Renal cortex interstitium (tissue), 11 donors: ENCODE measurements around the gene CYB5A. TPM values are rescaled to one million over a fixed set of nuclear protein-coding genes. Genes with fewer than 3 reads are reported as not detected.

Experiments used
- DNase-seq, 11 donors: peaks; one replicate each; pipeline ENCODE4 v3.0.0-alpha.2; 2013; ENCODE audit warnings: low read depth in 9 of 11, low spot score in 4 of 11; ENCODE audit errors: extremely low read depth in 1 of 11
- polyA plus RNA-seq, 3 donors: library from polyadenylated mRNA; unstranded; fragments of 120-200 nt; gene quantifications; one replicate each; pipeline ENCODE4 v1.2.1, GENCODE V29; 2013; ENCODE audit not compliant: insufficient read length in 3 of 3

CYB5A gene
- polyA plus RNA-seq, 3 donors = 263 to 275 (median 275) TPM

DNA sequence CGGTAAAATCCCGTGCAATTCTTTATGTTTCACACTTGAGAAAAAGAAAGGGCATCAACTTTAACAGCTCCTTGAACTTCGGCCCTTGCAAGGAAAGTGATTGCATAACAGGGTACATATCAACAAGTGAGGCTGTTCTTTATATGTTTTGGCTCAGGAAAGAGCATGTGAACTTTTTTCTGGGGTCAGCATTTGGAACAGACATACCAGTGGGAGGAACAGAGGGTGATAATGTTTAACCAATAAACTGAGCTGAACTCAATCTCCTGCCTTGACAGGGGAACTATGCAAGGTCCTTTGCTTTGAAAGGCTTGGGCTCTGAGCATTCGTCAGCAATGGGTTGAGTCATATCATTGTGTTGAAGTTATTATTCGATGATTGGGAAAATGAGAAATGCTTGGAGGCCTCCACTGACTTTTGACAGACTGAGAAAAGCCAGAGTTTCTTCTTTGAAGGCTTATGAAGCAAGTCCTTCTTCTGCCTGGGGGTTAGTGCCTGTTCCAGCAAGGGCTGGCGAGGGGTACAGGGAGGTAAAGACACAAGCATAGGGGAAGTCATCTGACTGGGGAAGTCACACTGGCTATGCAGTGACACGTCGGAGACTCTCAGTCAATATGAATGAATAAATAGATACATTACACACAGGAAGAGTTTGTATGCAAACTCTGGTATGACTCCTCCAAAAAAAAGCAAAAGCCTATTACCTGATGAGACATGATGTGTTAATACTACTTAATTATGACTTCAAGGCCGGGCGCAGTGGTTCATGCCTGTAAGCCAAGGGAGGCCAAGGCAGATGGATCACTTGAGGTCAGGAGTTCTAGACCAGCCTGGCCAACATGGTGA is 57.2 kb downstream of the CYB5A start:
- DNase-seq = peak in 2 of 11 donors; percentile 45 to 57

GRCh38 chr18:74233933-74234325 is 57.8 kb downstream of the CYB5A start:
- no peak for DNase-seq

DNA sequence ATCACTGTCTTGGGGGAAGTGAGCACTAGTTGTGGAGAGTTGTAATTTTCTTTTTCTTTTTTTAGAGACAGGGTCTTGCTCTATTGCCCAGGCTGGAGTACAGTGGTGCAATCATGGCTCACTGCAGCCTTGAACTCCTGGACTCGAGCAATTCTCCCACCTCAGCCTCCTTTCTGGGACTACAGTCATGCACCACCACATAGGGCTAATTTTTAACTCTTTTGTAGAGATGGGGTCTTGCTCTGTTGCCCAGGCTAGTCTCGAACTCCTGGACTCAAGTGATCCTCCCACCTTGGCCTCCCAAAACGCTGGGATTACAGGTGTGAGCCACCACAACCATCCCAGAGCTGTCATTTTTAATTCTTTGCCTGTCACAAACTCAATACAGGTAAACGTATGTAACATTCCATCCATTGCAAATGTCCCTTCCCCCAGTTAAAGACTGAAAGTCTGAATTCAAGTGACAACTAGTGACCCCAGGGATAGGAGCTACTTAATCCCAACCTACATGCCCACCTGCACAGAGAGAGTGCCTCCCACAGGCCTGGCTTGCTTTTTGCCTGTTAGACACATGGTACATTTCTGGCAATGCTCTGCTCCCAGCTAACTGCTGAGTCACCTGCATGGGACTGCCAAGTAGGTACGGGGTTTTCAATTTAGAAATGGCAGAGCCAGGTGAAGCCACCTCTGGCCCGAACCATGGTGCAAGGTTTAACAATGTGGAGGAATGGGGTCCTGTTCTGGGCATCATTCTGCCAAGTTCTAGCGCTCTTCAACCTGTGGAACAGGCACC is 60.6 kb downstream of the CYB5A start:
- DNase-seq = no peak

DNA sequence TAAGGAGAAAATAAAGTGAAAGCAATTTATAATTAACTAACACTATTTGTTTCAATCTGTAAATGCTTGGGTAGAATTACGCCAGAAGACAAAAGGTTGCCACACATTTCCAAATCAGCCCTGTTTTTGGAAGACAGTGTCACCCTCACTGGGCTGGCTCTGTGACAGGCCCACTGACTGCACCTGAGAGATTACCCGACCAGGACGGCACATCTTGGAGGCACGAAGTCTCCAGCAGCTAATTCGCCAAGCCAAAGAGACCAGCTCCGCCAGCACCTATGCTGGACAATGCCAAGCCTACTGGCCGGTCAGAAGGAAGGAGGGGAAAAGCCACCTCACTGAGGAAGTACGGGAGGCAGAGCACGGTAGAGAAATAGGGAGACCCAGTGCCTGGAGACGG is 61.9 kb downstream of the CYB5A start:
- DNase-seq = no peak

DNA sequence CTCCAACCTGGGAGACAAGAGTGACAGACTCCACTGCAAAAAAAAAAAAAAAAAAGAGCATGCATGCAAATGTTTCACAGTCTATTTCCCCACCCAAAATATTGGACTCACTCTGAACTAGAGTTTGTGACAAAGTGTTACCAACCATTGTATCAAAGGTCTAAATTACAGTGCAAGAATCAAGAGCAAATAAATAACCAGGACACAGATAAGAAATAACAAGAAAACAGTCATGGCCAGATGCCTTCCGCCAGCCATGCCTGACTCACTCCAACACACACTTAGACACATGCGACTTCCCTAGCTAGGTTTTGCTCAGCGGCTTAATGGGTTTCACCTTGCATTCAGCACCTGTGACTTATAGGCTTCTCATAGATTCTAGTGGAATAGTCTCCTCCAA is 62.8 kb downstream of the CYB5A start:
- DNase-seq = no peak

- no peak for DNase-seq
Measured at GRCh38 chr18:74228312-74228711, 63.5 kb downstream of the CYB5A start.

DNA sequence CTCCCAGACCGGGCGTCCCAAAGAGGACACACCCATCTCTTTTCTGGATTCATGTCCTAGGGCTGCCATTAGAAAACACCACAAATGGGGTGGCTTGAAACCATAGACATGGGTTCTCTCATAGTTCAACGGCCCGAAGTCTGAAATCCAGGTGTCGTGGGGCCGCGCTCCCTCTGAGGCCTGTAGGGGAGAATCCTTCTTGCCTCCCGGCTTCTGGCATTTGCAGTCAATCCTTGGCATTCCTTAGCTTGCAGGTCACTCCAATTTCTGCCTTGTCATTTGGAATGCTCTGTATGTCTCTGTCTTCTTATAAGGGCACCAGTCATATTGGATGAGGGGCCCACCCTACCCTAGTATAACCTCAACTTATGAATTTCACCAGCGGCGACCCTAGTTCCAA is 65.1 kb downstream of the CYB5A start:
- no peak for DNase-seq

DNA sequence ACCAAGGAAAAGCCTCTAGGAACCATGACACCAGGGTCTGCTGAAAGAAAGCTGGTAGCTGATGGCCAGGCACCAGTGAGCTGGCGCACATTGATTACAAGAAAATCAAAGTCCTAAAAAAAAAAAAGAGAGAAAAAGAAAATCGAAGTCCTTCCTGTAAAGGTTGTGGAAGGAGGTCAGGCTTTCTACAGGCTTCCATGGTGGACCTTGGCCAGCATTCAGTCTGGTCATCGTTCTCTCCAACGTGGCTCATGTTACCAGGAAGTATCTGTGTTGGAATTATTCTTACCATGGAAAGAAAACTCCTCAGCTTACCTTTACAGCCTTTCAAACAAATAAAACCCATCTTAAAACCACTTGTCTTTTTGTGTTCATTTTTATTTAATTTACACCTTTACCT is 65.6 kb downstream of the CYB5A start:
- no peak for DNase-seq

- no peak for DNase-seq
Measured at GRCh38 chr18:74225193-74225840, 66.4 kb downstream of the CYB5A start.

GRCh38 chr18:74222710-74223494 is 68.9 kb downstream of the CYB5A start:
- no peak for DNase-seq

DNA sequence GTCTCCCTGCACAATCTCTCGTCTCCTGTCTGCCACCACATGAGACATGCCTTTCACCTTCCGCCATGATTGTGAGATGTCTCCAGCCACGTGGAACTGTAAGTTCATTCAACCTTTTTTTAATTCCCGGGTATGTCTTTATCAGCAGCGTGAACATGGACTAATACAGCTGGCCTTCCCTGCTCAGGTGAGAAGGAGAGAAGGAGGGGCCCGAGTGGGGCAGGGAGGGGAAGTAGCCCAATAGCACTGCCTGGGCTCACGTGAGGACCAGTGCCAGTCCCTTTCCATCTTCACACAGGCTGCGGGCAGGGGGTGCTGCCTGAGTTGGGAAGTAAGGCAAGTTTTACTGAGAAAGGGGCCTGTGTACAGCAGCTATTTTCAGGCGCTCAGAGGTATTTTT is 70.7 kb downstream of the CYB5A start:
- DNase-seq = no peak

- no peak for DNase-seq
Measured at GRCh38 chr18:74219056-74219455, 72.7 kb downstream of the CYB5A start.

DNA sequence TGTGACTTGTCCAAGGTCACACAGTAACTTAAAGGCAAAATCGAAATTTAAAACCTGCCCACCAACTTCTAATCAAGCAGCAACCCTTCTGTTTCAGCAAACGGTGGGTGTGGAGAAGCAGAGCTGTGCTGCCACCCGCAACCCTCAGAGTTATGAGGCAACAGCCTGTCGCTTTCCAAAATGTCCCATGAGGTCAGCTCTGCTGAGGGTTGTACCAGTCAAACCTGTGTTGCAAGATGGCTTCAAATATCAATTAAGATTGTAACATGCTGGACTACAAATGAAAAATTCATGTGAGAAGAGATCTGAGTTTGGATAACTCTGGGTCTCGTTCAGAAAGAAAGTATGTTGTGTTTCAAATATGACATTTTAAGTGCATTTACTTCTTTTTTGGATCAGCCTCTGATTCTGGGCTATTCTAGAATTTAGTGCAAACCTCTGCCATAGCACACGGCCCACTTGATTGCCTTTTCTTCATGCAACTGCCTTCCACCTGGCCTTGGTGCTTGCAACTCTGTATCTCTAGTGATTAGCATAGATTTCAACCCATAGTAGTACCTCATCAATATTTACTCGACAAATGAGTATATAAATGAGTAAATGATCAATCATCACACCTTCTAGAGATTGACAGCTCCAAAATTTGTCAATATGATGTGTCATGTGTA is 74.2 kb downstream of the CYB5A start:
- no peak for DNase-seq

DNA sequence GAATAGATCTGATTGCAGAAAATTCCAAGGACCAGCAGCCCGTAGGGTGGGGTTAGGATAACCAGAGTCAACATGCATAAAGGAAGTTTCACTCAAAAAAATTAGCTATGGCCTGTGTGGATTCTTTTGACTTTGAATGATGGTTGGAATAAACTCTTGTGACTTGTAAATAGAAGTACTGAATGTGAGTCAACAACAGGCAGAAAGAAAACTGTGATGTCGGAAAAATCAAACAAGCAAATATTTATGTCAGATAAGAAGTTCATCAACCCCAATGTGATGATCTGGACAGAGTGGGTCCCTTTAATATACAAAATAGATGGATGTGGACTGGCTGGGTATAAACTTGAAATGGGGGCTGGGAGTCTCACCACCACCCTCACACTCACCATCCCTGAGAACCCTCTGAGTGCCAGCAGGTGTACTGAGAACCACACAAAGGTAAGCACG is 75.1 kb downstream of the CYB5A start:
- DNase-seq = no peak

DNA sequence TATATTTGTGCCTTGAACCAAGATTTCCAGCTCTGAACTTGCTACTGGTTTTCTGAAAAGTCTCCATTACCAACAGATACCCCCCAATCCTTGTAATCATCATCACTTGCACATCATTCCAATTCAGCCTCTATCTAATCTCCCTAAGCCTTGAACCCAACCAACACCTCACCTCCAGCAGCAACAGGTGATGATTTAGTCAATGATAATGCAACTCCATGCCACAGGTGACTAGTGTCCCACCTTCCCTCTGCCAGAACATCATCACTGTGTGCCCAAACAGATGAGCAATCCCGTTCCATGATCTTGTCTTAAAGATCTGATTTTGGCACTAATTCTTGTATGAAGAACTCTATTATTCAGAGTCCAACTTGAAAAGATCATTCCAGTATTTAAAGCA is 75.9 kb downstream of the CYB5A start:
- no peak for DNase-seq

DNA sequence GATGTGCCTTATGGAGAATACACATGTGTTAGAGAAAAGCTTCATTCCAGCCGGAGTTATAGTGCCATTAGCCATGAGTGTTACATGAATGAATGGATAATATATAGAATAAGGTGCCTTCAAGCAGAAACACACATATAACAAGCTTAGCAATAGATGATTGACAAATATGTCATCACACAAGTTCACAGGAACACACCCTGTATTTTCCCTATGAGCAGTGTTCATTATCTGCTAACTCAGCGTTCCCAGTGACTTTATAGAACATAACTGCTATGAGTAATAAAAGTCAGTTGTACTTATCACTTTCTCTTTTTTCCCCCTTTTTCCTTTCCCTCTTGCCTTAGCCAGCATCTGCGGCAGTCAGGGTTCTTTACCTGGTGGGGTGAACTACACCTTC is 78.3 kb downstream of the CYB5A start:
- DNase-seq = no peak

DNA sequence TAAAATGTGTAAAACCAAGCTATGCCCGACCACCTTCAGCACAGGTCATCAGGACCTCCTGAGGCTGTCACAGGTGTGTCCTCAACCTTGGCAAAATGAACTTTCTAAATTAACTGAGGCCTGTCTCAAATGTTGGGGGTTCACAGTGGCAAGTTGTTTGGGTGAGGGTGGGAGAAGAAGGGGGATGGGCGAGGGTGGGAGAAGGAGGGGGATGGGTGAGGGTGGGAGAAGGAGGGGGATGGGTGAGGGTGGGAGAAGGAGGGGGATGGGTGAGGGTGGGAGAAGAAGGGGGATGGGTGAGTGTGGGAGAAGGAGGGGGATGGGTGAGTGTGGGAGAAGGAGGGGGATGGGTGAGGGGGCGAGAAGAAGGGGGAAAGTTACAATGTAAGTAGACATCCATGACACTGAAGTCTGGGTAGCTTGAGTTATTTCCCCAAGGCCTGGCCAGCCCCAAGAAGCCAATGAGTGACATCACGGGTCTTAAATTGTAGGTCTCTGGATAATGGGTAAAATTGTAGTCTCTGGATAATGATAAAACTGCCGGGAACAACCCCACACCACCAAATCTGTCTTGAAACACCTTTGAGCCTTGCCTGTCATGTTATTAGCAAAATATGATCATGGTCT is 87.1 kb downstream of the CYB5A start:
- no peak for DNase-seq

DNA sequence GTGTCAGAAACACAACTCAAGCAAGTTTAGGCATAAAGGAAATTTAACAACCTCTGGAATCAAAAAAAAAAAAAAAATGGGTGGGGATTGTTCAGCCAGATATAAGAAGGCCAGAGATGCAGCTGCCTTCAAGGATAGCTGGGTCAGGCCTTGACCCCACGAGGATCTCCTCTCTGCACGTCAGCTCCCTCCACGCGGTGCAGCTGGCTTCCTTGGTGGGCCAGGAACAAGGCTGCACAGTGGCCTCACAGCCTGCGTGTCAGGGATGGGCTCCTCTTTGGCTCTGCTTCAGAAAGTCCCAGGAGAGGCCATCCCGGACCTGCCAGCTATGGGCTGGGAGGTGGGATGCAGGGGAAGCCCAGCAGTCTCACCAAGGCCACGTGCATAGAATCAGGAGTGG is 88.0 kb downstream of the CYB5A start:
- DNase-seq = no peak
